AG10803 (cell line): ENCODE results near the gene NAE1.

ENCODE experiments used
- DNase-seq: peaks from one replicate; pipeline ENCODE4 v3.0.0; 2010; ENCODE audit warnings: low read depth
- H3K4me3 ChIP-seq: 2 replicates; pipeline ENCODE4 v1.5.1; 2011; ENCODE audit warnings: mild to moderate bottlenecking, low read length, control low read depth
- CTCF ChIP-seq: conservative IDR thresholded peaks from 2 replicates; pipeline ENCODE4 v1.5.1; 2011; ENCODE audit warnings: mild to moderate bottlenecking, low read length, control low read depth, inconsistent platforms

NAE1 gene

GRCh38 chr16:66830422-66831404 lies at the start of gene NAE1:
TSS of gene NAE1 (minus strand) at chr16:66830976. CDS start at chr16:66830899, 77 bp downstream.
- peak within 1 kb of the TSS; percentile 68 for H3K4me3 ChIP-seq
- TF ChIP-seq CTCF = peak; percentile 68
- DNase-seq = peak; percentile 77

GRCh38 chr16:66878067-66878466 lies 47.3 kb upstream of the NAE1 start:
- no peak overlapping the region for H3K4me3 ChIP-seq
- DNase-seq = peak; percentile 62

DNA sequence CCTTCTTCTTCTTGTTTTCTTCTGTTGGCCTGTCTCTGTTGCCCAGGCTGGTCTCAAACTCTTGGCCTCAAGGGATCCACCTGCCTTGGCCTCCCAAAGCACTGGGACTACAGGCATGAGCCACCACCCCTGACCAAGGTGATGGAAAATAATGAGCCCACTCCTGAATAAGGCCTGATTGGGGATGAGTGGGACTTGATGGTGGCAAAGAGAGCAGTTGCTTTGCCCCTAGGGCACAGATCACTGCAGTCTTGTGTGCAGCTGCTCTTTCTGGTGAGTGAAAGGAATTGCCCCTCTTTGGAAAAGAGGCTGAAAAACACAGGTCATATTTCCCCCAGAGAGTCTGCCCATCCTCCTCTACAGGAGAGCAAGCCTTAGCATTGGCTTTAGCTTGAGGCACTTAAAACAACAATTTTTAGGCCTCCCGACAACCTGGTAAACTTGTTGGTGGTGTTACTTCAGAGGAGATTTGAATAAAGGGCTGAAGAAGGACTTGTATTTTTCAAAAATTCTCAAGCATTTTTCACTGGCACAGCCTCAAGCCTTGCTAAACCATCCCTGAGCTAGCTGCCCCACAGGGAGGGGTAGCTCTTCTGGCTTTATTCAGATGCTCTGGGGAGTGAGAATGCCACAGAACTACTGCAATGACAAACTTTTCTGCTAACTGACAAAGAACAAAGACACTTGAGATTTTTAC lies 43.5 kb upstream of the NAE1 start:
- TF ChIP-seq CTCF = no peak
- no peak overlapping the region for H3K4me3 ChIP-seq
- peak; percentile 71 for DNase-seq

More at GRCh38 chr16:66878067-66878466, 47.3 kb upstream of the NAE1 start:
- TF ChIP-seq CTCF = no peak

GRCh38 chr16:66873685-66874055 lies 42.9 kb upstream of the NAE1 start:
- no peak for DNase-seq
- no peak for TF ChIP-seq CTCF
- H3K4me3 ChIP-seq = no peak overlapping the region

- DNase-seq = peak; percentile 99
- peak; percentile 80 for TF ChIP-seq CTCF
- H3K4me3 ChIP-seq = peak overlapping the region; percentile 47
These were observed 42.3 kb upstream of the NAE1 start for GRCh38 chr16:66872943-66873684.

DNA sequence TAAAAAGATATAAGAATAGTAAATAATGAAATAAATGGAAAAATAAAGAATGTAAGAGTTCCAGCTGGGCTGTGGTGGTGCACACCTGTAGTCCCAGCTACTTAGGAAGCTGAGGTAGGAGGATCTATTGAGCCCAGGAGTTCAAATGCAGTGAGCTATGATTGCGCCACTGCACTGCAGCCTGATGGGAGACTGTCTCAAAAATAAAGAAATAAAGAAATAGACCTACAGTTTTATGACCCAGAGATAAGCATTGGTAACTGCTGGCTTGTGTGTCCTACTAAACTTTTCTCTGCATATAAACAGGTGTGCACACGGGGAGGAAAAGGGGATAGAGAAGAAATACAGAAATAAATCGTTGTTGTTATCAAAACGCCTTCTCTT lies 41.8 kb upstream of the NAE1 start:
- peak overlapping the region; percentile 47 for H3K4me3 ChIP-seq
- no peak for DNase-seq
- TF ChIP-seq CTCF = no peak
